Muscle of back (tissue), 11 donors: ENCODE results near the gene GRID2. TPM values are rescaled to one million over a fixed set of nuclear protein-coding genes. Genes with fewer than 3 reads are reported as not detected.

Experiments
- DNase-seq, 3 donors: peaks; one replicate each; pipeline versions ENCODE4 v3.0.0 to v3.0.0-alpha.2; 2013
- polyA plus RNA-seq, 10 donors: library from polyadenylated mRNA; unstranded; fragments of 120-200 nt; gene quantifications; one replicate each; pipeline ENCODE4 v1.2.1, GENCODE V29; 2013; ENCODE audit not compliant: insufficient read length in 10 of 10

GRID2 gene
- polyA plus RNA-seq, 10 donors = 0.25 to 1.9 (median 0.38) TPM

- no peak for DNase-seq
Observed at GRCh38 chr4:93403571-93403970, 1099.8 kb downstream of the GRID2 start.

GRCh38 chr4:93407493-93408275 is 1103.9 kb downstream of the GRID2 start:
- no peak for DNase-seq

- no peak for DNase-seq
Observed at GRCh38 chr4:93409035-93409434, 1105.3 kb downstream of the GRID2 start.

- no peak for DNase-seq
Observed at GRCh38 chr4:93414041-93414550, 1110.3 kb downstream of the GRID2 start.

- DNase-seq = no peak
Observed at GRCh38 chr4:93416344-93417128, 1112.8 kb downstream of the GRID2 start.

GRCh38 chr4:93431371-93431770 is 1127.6 kb downstream of the GRID2 start:
- peak; percentile 9 to 42 (median 21) for DNase-seq

GRCh38 chr4:93433840-93434239 is 1130.1 kb downstream of the GRID2 start:
- no peak for DNase-seq

GRCh38 chr4:93436000-93436626 is 1132.3 kb downstream of the GRID2 start:
- no peak for DNase-seq

- DNase-seq = no peak
Observed at GRCh38 chr4:93437991-93438390, 1134.2 kb downstream of the GRID2 start.

- DNase-seq = no peak
Observed at GRCh38 chr4:93444860-93445259, 1141.1 kb downstream of the GRID2 start.

- no peak for DNase-seq
Observed at GRCh38 chr4:93446038-93446437, 1142.3 kb downstream of the GRID2 start.

- no peak for DNase-seq
Observed at GRCh38 chr4:93448691-93449293, 1145.0 kb downstream of the GRID2 start.

GRCh38 chr4:93451954-93452353 is 1148.2 kb downstream of the GRID2 start:
- no peak for DNase-seq

- DNase-seq = peak; percentile 15 to 67 (median 27)
Observed at GRCh38 chr4:93461541-93461940, 1157.8 kb downstream of the GRID2 start.

- no peak for DNase-seq
Observed at GRCh38 chr4:93466446-93466845, 1162.7 kb downstream of the GRID2 start.

GRCh38 chr4:93467484-93468155 is 1163.9 kb downstream of the GRID2 start:
- DNase-seq = no peak

GRCh38 chr4:93469560-93469959 is 1165.8 kb downstream of the GRID2 start:
- no peak for DNase-seq

- no peak for DNase-seq
Observed at GRCh38 chr4:93475730-93476129, 1172.0 kb downstream of the GRID2 start.

GRCh38 chr4:93478805-93479204 is 1175.0 kb downstream of the GRID2 start:
- no peak for DNase-seq

GRCh38 chr4:93480452-93480851 is 1176.7 kb downstream of the GRID2 start:
- no peak for DNase-seq

GRCh38 chr4:93495346-93495745 is 1191.6 kb downstream of the GRID2 start:
- no peak for DNase-seq
